HepG2 (cell line): ENCODE measurements around the gene EZH1. TPM values are rescaled to one million over a fixed set of nuclear protein-coding genes. Genes with fewer than 3 reads are reported as not detected.
A peak's percentile ranks its signal among the peaks of the same experiment; 100 is the strongest.

Experiments used
- EEA1 ChIP-seq: sonication (generic); formaldehyde crosslinking; IDR thresholded peaks from 2 replicates; pipeline ENCODE4 v1.5.1; 2020; ENCODE audit warnings: mild to moderate bottlenecking, missing genetic modification reagents, borderline replicate concordance
- FOXK2 ChIP-seq: fragments of 450-650 bp; IDR thresholded peaks from 2 replicates; pipeline ENCODE4 v1.6.1; 2016
- HES4 ChIP-seq: sonication (generic); formaldehyde crosslinking; IDR thresholded peaks from 2 replicates; pipeline ENCODE4 v1.9.0; 2021; ENCODE audit warnings: mild to moderate bottlenecking, missing genetic modification reagents, borderline replicate concordance
- HNRNPK ChIP-seq: fragments of 200-400 bp; formaldehyde crosslinking; IDR thresholded peaks from 2 replicates; pipeline ENCODE4 v1.6.1; 2018; ENCODE audit warnings: low read length, low read depth, moderate library complexity, mild to moderate bottlenecking; ENCODE audit not compliant: poor library complexity, severe bottlenecking
- IRX3 ChIP-seq: sonication (generic); formaldehyde crosslinking; IDR thresholded peaks from 2 replicates; pipeline ENCODE4 v1.8.1; 2023; ENCODE audit warnings: mild to moderate bottlenecking, low read depth, missing genetic modification reagents, borderline replicate concordance
- KLF13 ChIP-seq: sonication (generic); formaldehyde crosslinking; IDR thresholded peaks from 2 replicates; pipeline ENCODE4 v1.4.0; 2020; ENCODE audit warnings: mild to moderate bottlenecking, missing genetic modification reagents
- MATR3 ChIP-seq: sonication (generic); formaldehyde crosslinking; IDR thresholded peaks from 2 replicates; pipeline ENCODE4 v1.4.0; 2020; ENCODE audit warnings: missing genetic modification reagents
- MED1 ChIP-seq: sonication (generic); formaldehyde crosslinking; IDR thresholded peaks from 2 replicates; pipeline ENCODE4 v1.4.0; 2020; ENCODE audit warnings: missing genetic modification reagents
- NFIC ChIP-seq: IDR thresholded peaks from 2 replicates; pipeline ENCODE4 v1.6.1; 2012; ENCODE audit warnings: mild to moderate bottlenecking, low read length, inconsistent platforms
- NFYC ChIP-seq: IDR thresholded peaks from 2 replicates; pipeline ENCODE4 v1.6.1; 2016; ENCODE audit warnings: missing genetic modification reagents, missing compliant biosample characterization
- RFX5 ChIP-seq: IDR thresholded peaks from 2 replicates; pipeline ENCODE4 v1.6.1; 2011; ENCODE audit warnings: low read depth, low read length, improper control_type of control experiment
- SMAD9 ChIP-seq: sonication (generic); formaldehyde crosslinking; IDR thresholded peaks from 2 replicates; pipeline ENCODE4 v1.5.1; 2020; ENCODE audit warnings: mild to moderate bottlenecking, missing genetic modification reagents
- SMYD3 ChIP-seq: sonication (generic); formaldehyde crosslinking; IDR thresholded peaks from 2 replicates; pipeline ENCODE4 v1.8.1; 2023; ENCODE audit warnings: mild to moderate bottlenecking, missing genetic modification reagents
- TGIF2 ChIP-seq: IDR thresholded peaks from 2 replicates; pipeline ENCODE4 v1.6.1; 2016; ENCODE audit warnings: control low read depth, missing compliant biosample characterization
- ZBTB8A ChIP-seq: sonication (generic); formaldehyde crosslinking; IDR thresholded peaks from 2 replicates; pipeline ENCODE4 v1.4.0; 2020; ENCODE audit warnings: mild to moderate bottlenecking, low read depth, missing genetic modification reagents, borderline replicate concordance
- ZNF274 ChIP-seq: sonication (generic); formaldehyde crosslinking; IDR thresholded peaks from 2 replicates; pipeline ENCODE4 v1.5.1; 2020; ENCODE audit warnings: mild to moderate bottlenecking, missing genetic modification reagents
- ZNF460 ChIP-seq: sonication (generic); formaldehyde crosslinking; IDR thresholded peaks from 2 replicates; pipeline ENCODE4 v1.5.1; 2020; ENCODE audit warnings: missing genetic modification reagents, mild to moderate bottlenecking, borderline replicate concordance
- ZNF75D ChIP-seq: sonication (generic); formaldehyde crosslinking; IDR thresholded peaks from 2 replicates; pipeline ENCODE4 v1.8.1; 2023; ENCODE audit warnings: missing genetic modification reagents, mild to moderate bottlenecking, borderline replicate concordance
- ZNF761 ChIP-seq: sonication (generic); formaldehyde crosslinking; conservative IDR thresholded peaks from 2 replicates; pipeline ENCODE4 v1.4.0; 2020; ENCODE audit warnings: mild to moderate bottlenecking, missing genetic modification reagents
- ZSCAN31 ChIP-seq: sonication (generic); formaldehyde crosslinking; IDR thresholded peaks from 2 replicates; pipeline ENCODE4 v1.5.0; 2020; ENCODE audit warnings: low read depth, mild to moderate bottlenecking, missing genetic modification reagents
- polyA plus RNA-seq, 8 experiments: library from polyadenylated mRNA; depleted of rRNA in 3 of 8; stranded (reverse) in 7 of 8; unstranded in 1 of 8; fragments of >200 nt; fragmentation: Illumina TruSeq in 4 of 8; extraction: Trizol in 4 of 8; gene quantifications; 2 replicates each; pipeline versions ENCODE4 v1.2.1 to v1.2.3, GENCODE V29; 2011 to 2016; ENCODE audit warnings: low read depth in 4 of 8, missing spikeins in 1 of 8, mixed read lengths in 1 of 8; ENCODE audit not compliant: insufficient read depth in 1 of 8
- total RNA-seq, 5 experiments: library from RNA; depleted of rRNA; stranded (reverse); fragments of >200 nt; fragmentation: Illumina TruSeq; extraction: Trizol; gene quantifications; 2 replicates each; pipeline ENCODE4 v1.2.3, GENCODE V29; 2016; ENCODE audit warnings: low read depth in 1 of 5
- TF ChIP-seq, protein P1 (sequence below): sonication (generic); formaldehyde crosslinking; IDR thresholded peaks from 2 replicates; pipeline ENCODE4; 2020; ENCODE audit warnings: missing genetic modification reagents, mild to moderate bottlenecking, borderline replicate concordance
- TF ChIP-seq, protein P2 (sequence below): sonication (generic); formaldehyde crosslinking; IDR thresholded peaks from 2 replicates; pipeline ENCODE4 v1.5.0; 2020; ENCODE audit warnings: missing genetic modification reagents

Gene EZH1
- total and polyA plus RNA-seq, 2 of the 13 experiments (the other 11 are each of a cell fraction or from before 2014, with no cell fraction given) = 11.6 to 24.0 TPM

DNA sequence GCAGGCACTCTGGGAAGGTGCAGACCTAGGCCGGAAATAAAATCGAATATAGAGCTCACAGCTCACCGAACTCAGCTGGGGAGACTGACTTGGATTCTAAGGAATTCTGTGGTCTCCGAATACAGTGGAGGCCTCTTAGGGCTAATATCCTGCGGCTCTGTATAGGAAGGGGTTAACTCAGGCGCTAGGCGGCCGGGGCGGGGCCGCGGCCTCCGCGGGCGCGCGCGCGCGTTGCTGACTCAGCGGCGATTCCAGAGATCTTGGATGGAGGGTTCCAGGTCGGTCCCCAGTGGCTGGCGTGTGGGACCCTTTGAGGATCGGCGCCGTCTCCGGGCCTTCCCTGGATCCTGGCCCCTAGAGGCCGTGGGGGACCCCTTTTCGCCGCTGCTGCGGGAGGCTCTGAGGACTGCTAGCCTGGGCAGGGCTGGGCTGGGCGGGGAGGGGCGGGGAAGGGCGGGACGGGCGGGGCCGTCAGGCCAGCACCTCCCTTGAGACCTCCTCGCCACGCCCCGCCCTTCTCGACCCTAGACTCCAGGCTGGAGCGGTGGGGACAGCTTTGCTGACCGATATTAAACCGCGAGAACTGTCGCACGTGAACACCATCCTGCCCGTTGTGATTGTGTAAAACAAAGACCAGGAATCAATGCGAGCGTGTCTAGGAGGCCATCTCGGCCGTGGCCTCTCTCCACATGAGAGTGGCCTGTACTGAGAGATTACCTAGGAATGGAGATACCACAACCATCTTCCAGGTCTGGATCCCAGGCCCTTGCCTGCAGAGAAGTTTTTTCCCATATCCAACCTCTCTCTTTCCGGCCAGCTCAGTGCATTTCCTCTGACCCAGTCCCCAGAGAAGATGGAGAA, 66.7 kb downstream of the EZH1 start (continued):
- TF ChIP-seq NFIC (no peak; the same call in 1 of the 2 replicates), ZNF274 (CRISPR knock-in tag) (0 out of 2 replicates have a peak, but pooled peaks have one; percentile 30), ZSCAN31 (CRISPR knock-in tag) (no peak), ZNF761 (peak; percentile 42; the same call in 1 of the 2 replicates), ZNF75D (CRISPR knock-in tag) (no peak), MED1 (CRISPR knock-in tag) (peak; percentile 87), ZNF460 (CRISPR knock-in tag) (no peak), HNRNPK (no peak), HES4 (CRISPR knock-in tag) (no peak), RFX5 (peak; percentile 56; the same call in 1 of the 2 replicates), SMYD3 (CRISPR knock-in tag) (peak; percentile 37; the same call in 1 of the 2 replicates), IRX3 (CRISPR knock-in tag) (no peak), MATR3 (CRISPR knock-in tag) (no peak), KLF13 (CRISPR knock-in tag) (no peak), ZBTB8A (CRISPR knock-in tag) (no peak), TGIF2 (CRISPR knock-in tag) (no peak; the same call in 1 of the 2 replicates), EEA1 (CRISPR knock-in tag) (no peak), NFYC (CRISPR knock-in tag) (peak; percentile 47; the same call in 1 of the 2 replicates), SMAD9 (no peak), FOXK2 (no peak)
- TF ChIP-seq, protein P1, sequence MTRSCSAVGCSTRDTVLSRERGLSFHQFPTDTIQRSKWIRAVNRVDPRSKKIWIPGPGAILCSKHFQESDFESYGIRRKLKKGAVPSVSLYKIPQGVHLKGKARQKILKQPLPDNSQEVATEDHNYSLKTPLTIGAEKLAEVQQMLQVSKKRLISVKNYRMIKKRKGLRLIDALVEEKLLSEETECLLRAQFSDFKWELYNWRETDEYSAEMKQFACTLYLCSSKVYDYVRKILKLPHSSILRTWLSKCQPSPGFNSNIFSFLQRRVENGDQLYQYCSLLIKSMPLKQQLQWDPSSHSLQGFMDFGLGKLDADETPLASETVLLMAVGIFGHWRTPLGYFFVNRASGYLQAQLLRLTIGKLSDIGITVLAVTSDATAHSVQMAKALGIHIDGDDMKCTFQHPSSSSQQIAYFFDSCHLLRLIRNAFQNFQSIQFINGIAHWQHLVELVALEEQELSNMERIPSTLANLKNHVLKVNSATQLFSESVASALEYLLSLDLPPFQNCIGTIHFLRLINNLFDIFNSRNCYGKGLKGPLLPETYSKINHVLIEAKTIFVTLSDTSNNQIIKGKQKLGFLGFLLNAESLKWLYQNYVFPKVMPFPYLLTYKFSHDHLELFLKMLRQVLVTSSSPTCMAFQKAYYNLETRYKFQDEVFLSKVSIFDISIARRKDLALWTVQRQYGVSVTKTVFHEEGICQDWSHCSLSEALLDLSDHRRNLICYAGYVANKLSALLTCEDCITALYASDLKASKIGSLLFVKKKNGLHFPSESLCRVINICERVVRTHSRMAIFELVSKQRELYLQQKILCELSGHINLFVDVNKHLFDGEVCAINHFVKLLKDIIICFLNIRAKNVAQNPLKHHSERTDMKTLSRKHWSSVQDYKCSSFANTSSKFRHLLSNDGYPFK (CRISPR knock-in tag) = no peak
- TF ChIP-seq, protein P2, sequence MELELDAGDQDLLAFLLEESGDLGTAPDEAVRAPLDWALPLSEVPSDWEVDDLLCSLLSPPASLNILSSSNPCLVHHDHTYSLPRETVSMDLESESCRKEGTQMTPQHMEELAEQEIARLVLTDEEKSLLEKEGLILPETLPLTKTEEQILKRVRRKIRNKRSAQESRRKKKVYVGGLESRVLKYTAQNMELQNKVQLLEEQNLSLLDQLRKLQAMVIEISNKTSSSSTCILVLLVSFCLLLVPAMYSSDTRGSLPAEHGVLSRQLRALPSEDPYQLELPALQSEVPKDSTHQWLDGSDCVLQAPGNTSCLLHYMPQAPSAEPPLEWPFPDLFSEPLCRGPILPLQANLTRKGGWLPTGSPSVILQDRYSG = 0 out of 2 replicates have a peak, but pooled peaks have one; percentile 20
